GOT3 (cell line): Measurements from ENCODE around the gene SH2D1B.

Source experiments
- DNase-seq: peaks from one replicate; lab custom pipeline; 2025; ENCODE audit warnings: mixed read lengths; lab: John Stamatoyannopoulos, UW

Gene SH2D1B

DNA sequence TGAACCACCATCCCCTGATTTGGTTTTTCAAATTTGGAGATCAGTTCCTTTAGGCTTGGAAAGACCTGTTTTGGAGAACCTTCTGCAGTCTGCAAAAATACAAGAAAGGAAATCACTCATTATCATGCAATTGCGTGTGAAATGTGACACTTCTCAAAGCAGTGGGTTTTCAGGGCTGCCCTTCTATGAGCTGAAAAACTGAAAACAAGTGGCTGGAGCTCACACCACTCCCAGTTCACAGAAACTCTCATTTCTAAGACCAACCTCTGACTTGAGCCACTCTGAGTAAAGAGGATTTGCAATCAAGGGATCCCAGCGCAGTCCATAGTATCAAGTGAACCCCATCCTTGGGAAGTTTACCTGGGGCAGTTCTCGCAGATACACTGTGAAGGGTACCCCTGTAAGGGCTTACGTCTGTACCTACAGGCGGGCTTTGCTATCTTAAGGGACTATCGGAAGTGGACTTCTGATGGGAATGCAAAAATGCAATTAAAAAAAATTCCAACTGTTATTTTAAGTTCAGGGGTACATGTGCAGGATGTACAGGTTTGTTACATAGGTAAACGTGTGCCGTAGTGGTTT, 12.8 kb downstream of the SH2D1B start:
- no peak for DNase-seq

DNA sequence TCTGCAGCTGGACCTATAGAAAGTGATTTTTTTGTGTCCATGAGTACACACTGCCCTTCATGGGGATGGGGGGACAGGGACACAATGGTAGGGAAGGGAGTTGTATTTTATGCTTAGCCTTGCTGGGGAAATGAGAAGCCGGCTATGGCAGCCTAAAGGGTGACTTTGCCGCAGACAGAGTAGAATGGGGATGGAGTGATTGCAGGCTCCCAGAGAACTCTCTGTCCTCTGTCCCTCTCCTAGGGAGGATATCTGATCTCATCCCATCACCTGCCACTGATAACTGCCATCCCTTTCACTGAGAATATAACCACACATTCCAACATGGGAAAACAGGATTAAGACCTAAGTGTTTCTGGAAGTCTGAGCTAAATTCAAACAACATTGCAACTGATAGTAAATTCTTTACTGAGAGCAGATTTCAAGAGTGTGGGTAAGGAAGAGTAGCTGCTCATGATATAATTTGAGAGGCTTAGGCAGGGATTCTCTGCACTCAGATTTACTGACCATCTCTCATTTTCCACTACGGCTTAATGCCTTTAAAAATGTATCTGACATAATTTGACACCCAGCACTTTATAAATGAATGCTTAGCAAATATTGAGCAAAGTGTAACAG, 13.9 kb downstream of the SH2D1B start:
- DNase-seq: no peak

DNA sequence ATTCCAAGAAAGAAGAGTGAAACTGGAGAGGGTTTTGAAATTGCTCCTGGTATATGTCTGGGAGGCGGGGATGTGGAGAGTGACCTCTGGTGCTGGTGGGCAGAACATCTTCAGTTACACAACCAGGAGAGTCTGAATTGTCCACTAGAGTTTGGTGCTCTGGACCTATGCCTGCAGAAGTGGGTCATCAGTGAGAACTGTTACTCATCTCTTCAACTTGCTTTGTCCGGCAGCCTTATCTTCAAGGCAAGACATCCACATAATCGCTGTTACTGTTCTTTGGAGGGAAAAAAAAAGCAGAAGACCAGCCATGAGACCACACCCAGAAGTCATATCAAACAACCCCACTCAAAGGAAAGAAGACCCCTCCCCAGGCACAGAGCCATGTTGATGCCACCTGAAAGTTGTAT, 14.9 kb downstream of the SH2D1B start:
- DNase-seq: no peak

DNA sequence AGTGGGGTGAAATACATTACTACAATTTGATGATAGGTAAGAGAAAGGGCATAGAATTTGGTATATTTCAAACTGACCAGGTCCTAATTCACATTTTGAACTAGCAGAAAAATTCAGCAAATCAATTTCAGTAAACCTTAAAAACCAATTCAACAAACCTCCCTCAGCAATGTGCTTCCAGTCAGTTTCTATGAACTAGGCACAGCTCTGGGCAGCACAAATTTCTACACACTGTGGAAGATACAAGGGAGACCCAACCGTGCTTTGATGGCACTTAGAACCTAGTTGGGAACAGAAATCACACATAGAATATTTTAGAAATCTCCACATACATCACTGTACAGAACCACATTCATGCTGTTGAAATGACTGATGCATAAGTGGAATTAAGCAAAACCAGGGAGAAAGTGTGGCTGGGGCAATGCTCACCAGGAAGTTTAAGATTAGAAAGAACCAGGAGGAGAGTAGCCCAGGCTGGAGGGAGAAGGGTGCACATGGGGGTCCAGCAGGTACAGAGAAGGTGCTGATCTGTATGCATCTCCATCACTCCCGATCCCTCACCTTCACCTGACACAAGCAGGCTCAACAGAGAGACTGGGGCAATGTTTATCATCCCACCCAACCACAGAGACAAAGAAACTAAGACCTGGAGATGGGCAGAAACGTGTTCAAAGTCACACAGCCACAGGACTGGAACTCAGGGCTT, 15.6 kb downstream of the SH2D1B start:
- DNase-seq: no peak

DNA sequence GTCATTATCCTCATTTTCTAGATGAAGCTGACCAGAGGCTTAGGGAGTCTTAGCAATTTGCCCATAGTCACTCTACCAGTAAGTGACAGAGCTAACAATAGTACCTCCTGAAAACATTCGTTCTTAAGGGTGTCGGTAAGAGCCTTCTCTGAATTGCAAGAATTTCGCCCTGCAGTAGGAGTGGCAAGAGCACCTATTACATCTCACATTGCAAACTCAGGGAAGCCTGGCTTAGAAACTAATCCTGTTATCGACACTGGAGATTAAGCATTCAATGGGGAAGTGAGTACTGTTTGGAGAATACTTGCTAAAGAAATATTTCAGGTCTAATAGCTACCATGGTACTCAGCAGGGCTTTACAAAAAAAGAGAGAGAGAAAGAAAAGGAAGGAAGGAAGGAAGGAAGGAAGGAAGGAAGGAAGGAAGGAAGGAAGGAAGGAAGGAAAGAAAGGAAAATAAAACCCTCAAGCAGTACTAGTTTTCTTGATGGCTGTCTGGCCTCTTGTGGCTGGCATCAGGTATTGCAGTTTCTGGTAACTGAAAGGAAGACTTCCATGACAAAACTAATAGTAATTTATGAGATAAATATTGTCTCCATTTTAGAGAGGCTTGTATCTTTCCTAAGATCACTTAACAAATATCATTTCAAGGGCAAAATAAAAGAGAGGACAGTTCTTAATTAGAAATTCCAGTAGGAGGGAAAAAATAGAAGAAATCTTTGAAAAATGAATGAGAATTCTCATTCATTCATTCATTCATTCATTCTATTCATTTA, 20.0 kb downstream of the SH2D1B start:
- no peak for DNase-seq

DNA sequence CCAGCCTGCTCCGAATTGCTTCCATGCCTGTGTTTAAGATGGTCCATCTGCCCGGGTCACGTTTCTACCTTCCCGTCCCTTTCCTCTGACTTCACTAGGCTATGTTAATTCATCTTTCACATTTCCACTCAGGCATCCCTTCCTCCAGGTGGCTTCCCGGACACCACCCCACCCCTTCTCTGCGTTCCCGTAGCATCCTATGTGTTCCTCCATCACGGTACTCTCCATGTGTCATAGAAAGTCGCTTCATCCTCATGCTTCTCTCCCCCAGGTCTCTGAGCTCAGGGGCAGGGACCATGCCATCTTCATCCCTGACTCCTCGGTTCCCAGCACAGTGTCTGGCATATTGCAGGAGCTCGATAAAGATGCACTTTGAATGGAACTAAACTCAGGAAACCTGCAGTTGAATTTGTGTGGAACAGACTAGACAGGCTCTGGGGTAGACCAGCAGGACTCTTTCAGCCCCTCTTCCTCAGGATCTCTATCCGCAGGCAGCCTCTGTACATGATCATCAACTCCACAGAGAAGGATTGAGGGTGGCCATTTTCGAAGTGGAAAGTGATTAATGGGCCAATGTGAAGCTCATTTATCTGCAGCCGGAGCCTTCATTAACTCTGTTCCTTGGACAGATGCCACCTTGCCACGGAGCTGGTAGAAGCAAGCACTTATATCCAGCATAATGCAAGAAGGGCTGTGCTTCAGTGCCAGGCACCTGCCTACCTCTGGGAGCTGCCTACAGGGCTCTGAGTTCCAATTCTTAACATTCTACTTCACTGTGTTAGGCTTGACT, 21.3 kb downstream of the SH2D1B start:
- DNase-seq: no peak

DNA sequence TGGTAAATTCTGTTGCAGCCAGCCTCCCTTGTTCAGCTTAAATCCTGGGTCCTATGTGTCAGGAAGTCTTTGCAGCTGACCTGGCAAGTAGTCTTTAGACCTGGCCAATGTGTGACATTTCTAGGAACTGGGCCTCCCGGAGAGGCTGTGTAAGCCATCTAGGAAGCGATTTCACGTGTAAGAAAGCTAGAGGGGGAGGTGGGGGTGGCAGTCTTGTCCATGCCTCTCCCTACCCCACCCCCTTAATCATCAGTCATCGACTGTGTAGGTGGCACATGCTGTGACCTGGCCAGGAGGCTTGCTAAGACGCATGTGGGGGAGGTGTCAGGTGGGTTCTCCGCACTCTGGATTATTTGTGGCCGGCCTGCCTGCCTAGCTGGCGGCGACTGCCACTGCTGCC, 22.0 kb downstream of the SH2D1B start:
- DNase-seq: no peak

DNA sequence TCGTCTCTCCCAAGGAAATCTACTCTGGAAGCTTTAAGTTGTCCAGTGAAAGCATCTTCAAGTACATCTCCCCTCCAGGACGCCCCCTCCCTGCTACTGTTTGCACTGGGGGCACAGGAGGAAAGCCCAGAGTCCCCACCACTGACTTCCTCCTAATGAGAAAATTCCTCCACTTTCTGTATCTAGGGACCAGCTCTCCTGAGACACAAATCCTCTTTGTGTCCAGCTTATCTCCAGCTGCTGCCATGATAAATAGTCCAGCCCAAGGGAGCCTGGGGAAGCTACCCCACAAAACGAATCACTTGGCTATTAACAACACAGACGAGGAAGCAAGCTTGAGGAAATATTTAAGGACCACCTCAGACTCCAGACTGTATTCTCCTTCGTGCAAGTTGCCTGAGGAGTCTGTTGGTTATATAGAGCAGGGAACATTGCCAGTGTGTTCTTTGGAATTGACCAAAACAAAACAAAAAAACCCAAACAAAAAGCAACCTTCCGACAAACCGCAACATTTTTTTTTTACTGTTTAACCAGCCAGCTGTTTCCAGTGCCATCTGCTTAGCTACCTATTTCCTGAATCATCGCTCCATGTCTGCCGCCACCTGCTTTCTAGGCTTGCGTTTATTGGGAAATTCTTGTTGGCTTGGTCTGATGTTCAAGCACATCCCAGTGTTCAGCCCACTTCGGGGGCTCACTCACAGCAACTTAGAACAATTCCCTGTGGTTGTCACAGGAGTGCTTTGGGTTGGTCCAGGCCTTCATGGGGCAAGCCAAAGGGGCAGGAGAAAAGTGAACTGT, 22.7 kb downstream of the SH2D1B start:
- no peak for DNase-seq

DNA sequence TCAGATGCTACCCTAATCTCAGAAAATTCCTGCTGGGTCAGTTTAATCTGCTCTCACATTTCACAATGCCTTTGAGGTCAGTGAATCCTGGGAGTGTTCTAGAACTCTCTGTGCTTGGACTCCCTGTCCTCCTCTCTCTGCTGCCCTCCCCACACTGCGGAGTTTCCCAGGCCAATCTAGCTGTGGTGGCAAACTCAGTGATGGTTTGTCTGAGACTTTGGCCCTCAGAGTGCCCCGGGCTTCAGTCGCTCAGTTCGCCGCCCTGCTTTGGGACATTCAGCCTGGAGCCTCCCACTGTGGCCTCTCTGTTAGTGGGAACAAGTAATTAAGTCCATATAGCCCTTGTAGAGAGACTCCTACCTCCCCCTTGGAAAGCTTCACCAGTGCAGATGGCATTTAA, 23.3 kb downstream of the SH2D1B start:
- no peak for DNase-seq

DNA sequence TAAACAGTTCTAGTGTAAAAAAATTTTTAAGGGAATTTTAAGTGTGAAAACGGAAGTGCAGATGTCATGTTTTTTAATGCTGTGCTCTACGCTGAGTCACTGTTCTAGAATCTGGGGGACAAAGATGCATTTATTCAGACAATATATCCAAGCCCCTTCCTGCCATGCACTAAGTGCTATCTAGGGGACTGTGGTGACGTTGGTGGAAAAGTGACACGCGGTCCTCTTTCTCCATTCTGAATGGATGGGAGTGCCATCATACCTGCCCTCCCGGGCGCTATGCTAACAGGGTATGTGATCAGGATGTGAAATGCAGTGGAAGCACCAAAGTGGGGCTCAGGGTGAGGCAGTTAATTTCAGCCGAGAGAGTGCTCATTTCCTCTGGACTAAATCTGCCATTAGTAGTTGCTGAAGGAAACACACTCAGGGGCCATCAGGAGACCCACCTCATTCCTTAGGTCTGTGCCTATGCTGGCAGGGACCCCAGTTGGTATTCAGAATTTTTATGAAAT, 23.8 kb downstream of the SH2D1B start:
- no peak for DNase-seq

DNA sequence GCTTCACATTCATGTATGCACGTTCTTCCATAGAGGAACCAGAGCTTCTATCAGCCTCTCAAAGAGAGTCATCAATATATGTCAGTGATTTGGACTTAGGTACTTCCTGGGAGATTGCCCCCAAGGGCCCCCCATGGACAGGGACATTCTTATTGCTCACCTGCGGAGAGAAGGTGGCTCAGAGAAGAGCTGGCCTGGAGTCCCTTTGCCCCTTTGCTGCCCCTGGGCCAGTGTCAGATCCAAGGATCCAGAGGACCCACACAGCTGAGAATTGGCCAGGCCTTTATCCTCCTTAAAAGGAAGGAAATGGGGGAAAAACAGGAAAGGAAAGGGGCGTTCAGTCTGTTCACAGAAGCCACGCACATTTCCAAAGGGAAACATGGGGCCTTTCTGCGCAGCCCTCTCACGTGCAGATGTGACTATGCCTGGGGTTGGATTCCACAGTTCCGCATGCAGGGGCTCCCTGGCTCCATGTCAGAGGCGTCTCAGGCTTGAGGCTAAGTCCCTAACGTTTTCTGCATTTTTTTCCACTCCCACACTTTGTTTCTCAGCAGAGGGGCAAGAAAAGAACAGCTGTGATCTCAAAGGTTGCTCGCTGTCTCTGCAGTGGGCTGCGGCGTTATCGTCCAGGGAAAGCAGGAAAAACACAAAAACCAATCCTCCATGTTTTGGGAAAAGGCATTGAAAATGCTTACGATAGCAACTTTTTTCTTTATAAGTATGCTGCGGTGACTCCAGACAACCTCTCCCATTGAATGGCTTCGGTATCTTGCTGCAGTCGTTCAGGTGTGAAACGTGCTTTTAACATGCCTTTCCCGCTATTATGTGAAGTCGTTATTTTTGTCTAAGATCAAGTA, 24.5 kb downstream of the SH2D1B start:
- no peak for DNase-seq

DNA sequence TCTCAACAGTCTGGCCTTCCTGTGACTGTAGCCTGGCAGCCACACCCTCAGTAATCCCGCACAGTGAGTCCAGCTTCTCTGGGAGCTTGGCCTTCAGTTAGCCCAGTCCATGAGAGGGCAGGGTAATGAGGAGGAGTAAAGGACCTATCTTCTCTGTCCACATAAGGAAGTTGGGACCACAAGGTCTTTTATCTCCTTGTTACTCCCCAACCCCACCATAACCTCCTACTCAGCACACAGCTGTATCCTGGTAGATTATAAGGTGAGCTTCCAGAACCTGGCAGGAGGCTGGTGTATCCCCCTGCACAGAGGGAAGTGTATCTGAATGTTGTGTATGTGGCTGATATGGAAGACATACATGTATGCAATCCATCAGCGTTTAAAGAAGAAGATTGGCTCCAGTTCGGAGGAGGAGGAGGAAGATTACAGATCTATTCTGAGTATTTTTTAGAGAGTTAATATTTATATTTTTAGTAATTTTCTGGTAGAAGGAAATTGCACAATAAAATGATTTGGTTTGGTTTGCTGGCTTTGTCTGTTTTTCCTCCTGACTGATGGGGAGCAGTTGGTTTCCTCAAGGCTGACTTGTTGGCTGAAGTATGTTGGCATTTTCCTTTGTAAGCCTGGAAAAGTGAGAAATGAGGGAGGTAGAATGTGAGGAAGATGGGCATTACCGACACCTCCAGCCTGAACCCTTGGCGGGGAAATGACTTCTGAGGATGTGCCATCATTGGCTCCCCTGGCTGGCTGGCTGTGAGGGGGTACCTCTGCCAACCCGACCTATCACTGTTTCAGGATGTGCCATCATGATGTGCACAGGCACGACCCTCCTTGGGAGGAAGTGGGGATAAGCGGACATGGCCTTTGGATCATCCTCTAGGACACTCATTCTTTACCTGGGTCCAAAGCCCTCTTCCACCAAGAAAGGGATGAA, 25.4 kb downstream of the SH2D1B start:
- DNase-seq: no peak

DNA sequence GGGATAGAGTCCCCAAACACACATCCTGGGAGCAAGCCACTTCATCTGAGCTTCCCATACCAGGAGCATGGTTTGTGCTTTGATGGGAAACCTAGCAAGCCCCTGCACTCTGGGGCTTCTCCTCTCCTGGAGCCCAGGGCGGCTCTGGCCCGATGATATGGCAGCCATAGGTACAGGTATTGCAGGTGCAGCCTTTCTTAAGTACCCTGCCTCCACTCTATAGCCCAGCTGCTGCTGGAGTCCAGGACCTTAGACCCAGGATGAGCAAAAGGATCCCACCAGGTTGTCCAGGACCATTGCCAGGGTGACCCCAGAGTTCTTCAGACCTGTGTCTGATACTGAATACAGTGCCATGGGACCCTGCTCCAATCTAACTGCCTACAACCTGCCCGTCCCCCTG, 26.2 kb downstream of the SH2D1B start:
- no peak for DNase-seq

DNA sequence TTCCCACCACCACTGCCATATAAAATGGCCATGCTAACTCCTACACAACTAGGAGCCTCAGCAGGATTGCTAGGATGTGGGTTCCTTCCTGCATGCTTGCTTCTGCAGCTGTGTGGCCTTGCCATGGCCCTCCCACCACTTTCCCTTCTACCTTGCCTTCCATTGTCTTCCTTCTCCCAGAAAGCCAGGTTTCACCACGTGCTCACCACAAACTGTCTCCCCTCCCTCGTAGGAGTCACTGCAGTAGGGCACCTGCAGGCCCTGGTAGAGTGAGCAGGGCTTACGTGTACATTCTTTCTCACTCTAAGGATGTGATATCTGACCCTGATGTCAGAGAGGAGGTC, 26.7 kb downstream of the SH2D1B start:
- DNase-seq: no peak

DNA sequence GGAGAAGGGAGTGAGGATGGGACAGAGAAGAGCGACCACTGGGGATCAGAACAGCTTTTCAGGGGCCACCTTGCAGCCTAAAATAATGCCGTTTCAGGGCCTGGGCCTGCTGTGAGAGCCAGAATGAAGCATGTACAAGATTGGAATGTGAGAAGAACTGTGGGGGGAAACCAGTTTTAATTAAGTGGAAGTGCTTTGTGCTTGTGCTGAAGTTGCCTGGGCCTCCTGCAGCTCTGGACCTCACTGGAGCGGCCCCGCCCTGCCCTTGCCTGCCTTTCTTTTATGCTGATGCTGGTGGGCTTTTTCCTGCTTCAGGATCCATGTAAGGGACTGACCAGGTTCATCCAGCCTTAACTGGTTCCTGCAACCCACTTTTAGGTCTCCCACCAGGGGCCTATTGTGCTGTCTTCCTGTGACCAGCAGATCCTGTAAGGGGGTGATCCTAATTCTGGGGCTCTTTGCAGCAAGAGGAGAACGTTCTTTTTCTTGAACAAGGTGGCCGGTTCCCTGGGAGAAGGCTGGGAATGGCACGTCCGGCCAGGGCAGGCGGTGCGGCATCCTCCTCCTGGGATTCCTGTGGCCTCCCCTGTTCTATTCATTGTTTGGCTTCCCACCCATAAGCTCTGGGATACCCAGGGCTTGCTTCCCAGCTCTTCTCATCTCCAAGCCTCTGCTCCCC, 27.2 kb downstream of the SH2D1B start:
- no peak for DNase-seq

DNA sequence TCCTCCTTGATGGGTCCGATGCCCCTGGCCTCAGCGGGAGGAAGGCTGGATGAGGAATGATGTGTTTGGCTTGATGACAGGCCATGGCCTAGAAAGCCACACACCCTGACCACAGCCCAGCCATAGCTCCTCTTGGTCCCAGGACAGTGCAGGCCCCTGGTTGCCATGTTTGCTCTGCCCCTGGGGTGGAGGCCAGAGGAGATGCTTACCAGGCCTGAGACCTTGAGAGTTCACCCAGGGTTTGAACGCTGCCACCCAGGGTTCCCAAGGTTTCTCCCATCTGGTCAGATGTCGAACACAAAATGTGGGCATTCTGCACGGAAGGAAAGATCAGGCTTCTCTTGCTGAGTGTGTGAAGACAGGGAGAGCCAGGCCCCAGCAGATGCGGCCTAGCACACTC, 27.8 kb downstream of the SH2D1B start:
- DNase-seq: no peak

DNA sequence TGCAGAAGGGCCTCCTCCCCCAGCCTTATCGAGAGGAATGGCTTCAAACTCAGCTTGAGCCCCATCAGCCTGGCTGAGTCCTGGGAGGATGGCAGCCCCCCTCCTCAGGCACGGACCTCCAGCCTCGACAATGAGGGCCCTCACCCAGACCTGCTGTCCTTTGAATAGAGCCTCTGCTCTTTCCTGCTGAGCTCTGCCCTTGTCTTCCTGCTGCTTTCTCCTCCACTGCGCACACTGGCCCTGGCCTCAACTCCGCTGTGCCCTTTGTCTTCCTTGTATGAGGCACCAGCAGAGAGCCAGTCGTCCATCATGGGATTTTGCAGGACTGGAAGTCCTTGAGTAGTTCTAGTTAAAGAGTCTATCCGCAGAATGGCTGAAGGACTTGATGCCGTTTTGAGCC, 28.4 kb downstream of the SH2D1B start:
- DNase-seq: no peak

DNA sequence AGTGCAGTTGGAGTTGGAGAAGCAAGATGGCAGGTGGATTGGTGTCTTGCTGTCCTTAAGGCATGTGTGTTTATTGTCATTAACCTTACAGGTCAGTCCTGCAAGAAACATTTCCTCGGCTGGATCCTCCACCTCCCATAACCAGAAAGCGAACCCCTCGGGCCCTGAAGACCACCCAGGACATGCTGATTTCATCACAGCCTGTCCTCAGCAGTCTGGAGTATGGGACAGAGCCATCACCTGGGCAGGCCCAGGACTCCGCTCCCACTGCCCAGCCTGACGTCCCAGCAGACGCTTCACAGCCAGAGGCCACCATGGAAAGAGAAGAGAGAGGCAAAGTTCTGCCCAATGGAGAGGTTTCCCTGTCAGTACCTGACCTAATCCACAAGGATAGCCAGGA, 28.8 kb downstream of the SH2D1B start:
- DNase-seq: no peak
